ENCODE results near the gene OR4D9. TPM values are rescaled to one million over a fixed set of nuclear protein-coding genes. Genes with fewer than 3 reads are reported as not detected.

Gene OR4D9
- total RNA-seq, 1 experiment from 2014 or later: not detected

DNA sequence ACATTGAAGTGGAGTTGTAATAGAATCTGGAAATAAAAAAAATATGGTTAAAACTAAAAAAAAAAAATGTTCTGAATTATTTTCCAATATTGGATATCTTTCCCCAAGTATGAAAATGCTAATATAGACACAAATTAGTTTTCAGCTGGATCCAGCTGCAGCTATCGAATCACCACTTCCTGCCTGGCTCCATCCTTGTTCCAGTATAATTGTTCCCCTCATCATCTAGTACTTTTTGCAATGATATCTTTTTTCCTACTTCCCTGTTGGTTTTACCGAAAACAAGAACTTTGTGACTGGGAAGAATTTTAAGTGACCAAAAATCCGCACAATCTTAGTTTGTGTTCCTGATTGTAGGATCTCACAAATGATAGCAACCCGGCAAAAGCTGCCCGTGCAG lies 9.4 kb downstream of the OR4D9 start:
- ChIA-PET CTCF (no interaction called here), POLR2A (interaction anchor here (0.6 kb wide), 1 partner anchor 16 kb away, joined by 3 read pairs; no protein-coding TSS in a partner anchor)
- Mint-ChIP-seq H3K4me3 (no peak overlapping the region), H3K9me3 (no peaks in the 10 kb centered on the region), H3K27me3 (ENCODE audit: low read depth) (no peaks in the 10 kb centered on the region; the same call in 1 of the 2 replicates), H3K36me3 (no peaks in the 10 kb centered on the region), H3K27ac (no peak overlapping the region), H3K4me1 (no peaks in the 10 kb centered on the region)
- ATAC-seq: no peak
- TF ChIP-seq, protein P1, sequence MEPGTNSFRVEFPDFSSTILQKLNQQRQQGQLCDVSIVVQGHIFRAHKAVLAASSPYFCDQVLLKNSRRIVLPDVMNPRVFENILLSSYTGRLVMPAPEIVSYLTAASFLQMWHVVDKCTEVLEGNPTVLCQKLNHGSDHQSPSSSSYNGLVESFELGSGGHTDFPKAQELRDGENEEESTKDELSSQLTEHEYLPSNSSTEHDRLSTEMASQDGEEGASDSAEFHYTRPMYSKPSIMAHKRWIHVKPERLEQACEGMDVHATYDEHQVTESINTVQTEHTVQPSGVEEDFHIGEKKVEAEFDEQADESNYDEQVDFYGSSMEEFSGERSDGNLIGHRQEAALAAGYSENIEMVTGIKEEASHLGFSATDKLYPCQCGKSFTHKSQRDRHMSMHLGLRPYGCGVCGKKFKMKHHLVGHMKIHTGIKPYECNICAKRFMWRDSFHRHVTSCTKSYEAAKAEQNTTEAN (CRISPR knock-in tag; IDR thresholded peaks at IDR 0.05): no peak
- TF ChIP-seq CBFB (CRISPR knock-in tag; IDR thresholded peaks at IDR 0.05; ENCODE audit: low read depth): no peak
- TF ChIP-seq ESRRA (CRISPR knock-in tag; IDR thresholded peaks at IDR 0.05; ENCODE audit: borderline replicate concordance): no peak
- TF ChIP-seq, protein P2, sequence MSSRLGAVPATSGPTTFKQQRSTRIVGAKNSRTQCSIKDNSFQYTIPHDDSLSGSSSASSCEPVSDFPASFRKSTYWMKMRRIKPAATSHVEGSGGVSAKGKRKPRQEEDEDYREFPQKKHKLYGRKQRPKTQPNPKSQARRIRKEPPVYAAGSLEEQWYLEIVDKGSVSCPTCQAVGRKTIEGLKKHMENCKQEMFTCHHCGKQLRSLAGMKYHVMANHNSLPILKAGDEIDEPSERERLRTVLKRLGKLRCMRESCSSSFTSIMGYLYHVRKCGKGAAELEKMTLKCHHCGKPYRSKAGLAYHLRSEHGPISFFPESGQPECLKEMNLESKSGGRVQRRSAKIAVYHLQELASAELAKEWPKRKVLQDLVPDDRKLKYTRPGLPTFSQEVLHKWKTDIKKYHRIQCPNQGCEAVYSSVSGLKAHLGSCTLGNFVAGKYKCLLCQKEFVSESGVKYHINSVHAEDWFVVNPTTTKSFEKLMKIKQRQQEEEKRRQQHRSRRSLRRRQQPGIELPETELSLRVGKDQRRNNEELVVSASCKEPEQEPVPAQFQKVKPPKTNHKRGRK (CRISPR knock-in tag; IDR thresholded peaks at IDR 0.05; ENCODE audit: borderline replicate concordance): no peak
- TF ChIP-seq, protein P3, sequence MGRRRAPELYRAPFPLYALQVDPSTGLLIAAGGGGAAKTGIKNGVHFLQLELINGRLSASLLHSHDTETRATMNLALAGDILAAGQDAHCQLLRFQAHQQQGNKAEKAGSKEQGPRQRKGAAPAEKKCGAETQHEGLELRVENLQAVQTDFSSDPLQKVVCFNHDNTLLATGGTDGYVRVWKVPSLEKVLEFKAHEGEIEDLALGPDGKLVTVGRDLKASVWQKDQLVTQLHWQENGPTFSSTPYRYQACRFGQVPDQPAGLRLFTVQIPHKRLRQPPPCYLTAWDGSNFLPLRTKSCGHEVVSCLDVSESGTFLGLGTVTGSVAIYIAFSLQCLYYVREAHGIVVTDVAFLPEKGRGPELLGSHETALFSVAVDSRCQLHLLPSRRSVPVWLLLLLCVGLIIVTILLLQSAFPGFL (CRISPR knock-in tag; IDR thresholded peaks at IDR 0.05; ENCODE audit: borderline replicate concordance): no peak
- no peak for TF ChIP-seq PRRX2 (CRISPR knock-in tag; IDR thresholded peaks at IDR 0.05)
- no peak for TF ChIP-seq ZNF423 (CRISPR knock-in tag; IDR thresholded peaks at IDR 0.05)
- TF ChIP-seq, protein P4, sequence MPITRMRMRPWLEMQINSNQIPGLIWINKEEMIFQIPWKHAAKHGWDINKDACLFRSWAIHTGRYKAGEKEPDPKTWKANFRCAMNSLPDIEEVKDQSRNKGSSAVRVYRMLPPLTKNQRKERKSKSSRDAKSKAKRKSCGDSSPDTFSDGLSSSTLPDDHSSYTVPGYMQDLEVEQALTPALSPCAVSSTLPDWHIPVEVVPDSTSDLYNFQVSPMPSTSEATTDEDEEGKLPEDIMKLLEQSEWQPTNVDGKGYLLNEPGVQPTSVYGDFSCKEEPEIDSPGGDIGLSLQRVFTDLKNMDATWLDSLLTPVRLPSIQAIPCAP (CRISPR knock-in tag; IDR thresholded peaks at IDR 0.05): no peak
- TF ChIP-seq TEAD1 (CRISPR knock-in tag; IDR thresholded peaks at IDR 0.05): no peak
- TF ChIP-seq, protein P5, sequence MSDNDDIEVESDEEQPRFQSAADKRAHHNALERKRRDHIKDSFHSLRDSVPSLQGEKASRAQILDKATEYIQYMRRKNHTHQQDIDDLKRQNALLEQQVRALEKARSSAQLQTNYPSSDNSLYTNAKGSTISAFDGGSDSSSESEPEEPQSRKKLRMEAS (CRISPR knock-in tag; IDR thresholded peaks at IDR 0.05): no peak
- TF ChIP-seq, protein P6, sequence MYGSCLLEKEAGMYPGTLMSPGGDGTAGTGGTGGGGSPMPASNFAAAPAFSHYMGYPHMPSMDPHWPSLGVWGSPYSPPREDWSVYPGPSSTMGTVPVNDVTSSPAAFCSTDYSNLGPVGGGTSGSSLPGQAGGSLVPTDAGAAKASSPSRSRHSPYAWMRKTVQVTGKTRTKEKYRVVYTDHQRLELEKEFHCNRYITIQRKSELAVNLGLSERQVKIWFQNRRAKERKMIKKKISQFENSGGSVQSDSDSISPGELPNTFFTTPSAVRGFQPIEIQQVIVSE (CRISPR knock-in tag; IDR thresholded peaks at IDR 0.05; ENCODE audit: borderline replicate concordance): no peak
- no peak for TF ChIP-seq RELA (CRISPR knock-in tag; IDR thresholded peaks at IDR 0.05; ENCODE audit: borderline replicate concordance)
- TF ChIP-seq, protein P7, sequence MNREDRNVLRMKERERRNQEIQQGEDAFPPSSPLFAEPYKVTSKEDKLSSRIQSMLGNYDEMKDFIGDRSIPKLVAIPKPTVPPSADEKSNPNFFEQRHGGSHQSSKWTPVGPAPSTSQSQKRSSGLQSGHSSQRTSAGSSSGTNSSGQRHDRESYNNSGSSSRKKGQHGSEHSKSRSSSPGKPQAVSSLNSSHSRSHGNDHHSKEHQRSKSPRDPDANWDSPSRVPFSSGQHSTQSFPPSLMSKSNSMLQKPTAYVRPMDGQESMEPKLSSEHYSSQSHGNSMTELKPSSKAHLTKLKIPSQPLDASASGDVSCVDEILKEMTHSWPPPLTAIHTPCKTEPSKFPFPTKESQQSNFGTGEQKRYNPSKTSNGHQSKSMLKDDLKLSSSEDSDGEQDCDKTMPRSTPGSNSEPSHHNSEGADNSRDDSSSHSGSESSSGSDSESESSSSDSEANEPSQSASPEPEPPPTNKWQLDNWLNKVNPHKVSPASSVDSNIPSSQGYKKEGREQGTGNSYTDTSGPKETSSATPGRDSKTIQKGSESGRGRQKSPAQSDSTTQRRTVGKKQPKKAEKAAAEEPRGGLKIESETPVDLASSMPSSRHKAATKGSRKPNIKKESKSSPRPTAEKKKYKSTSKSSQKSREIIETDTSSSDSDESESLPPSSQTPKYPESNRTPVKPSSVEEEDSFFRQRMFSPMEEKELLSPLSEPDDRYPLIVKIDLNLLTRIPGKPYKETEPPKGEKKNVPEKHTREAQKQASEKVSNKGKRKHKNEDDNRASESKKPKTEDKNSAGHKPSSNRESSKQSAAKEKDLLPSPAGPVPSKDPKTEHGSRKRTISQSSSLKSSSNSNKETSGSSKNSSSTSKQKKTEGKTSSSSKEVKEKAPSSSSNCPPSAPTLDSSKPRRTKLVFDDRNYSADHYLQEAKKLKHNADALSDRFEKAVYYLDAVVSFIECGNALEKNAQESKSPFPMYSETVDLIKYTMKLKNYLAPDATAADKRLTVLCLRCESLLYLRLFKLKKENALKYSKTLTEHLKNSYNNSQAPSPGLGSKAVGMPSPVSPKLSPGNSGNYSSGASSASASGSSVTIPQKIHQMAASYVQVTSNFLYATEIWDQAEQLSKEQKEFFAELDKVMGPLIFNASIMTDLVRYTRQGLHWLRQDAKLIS (CRISPR knock-in tag; IDR thresholded peaks at IDR 0.05; ENCODE audit: borderline replicate concordance): no peak
- no peak for TF ChIP-seq ZNF232 (CRISPR knock-in tag; IDR thresholded peaks at IDR 0.05)
- TF ChIP-seq, protein P8, sequence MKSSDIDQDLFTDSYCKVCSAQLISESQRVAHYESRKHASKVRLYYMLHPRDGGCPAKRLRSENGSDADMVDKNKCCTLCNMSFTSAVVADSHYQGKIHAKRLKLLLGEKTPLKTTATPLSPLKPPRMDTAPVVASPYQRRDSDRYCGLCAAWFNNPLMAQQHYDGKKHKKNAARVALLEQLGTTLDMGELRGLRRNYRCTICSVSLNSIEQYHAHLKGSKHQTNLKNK (CRISPR knock-in tag; IDR thresholded peaks at IDR 0.05): no peak
- TF ChIP-seq FOXK1 (CRISPR knock-in tag; IDR thresholded peaks at IDR 0.05): no peak
- TF ChIP-seq, protein P9, sequence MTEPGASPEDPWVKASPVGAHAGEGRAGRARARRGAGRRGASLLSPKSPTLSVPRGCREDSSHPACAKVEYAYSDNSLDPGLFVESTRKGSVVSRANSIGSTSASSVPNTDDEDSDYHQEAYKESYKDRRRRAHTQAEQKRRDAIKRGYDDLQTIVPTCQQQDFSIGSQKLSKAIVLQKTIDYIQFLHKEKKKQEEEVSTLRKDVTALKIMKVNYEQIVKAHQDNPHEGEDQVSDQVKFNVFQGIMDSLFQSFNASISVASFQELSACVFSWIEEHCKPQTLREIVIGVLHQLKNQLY (CRISPR knock-in tag; IDR thresholded peaks at IDR 0.05): no peak
- no peak for TF ChIP-seq EMX1 (CRISPR knock-in tag; IDR thresholded peaks at IDR 0.05)
- no peak for DNase-seq (ENCODE audit: low spot score)
